NCI-H524 (cell line): Measurements from ENCODE around the gene ALAD.
A peak's percentile ranks its signal among the peaks of the same experiment; 100 is the strongest.
"Not testable (repeated sequence)": the region's sequence is repeated elsewhere in the genome, so short reads cannot be mapped to it uniquely, and the experiment has no call there.

Experiments used
- DNase-seq, 2 experiments: peaks; one replicate each; lab custom pipeline; 2025; lab: John Stamatoyannopoulos, UW

The ALAD gene

DNA sequence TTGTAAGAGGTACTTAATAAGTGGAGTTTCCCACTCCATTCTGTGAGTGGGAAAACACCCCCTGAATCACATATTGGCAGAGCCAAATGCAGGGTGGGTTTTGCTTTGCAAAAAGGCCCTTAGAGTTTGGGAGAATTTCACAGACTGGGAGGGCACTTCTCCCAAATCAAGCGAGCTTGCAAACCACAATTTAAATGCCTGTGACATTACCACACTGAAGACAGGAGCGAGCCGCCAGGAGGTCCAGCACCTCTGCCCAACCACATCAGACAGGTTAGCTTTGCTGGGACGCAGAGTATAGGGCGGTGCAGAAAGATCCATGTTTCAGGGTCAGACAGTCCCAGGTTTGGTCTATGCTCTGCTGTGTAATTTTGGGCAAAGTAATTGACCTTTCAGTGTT lies 2.3 kb downstream of the ALAD start:
- no peak for DNase-seq

DNA sequence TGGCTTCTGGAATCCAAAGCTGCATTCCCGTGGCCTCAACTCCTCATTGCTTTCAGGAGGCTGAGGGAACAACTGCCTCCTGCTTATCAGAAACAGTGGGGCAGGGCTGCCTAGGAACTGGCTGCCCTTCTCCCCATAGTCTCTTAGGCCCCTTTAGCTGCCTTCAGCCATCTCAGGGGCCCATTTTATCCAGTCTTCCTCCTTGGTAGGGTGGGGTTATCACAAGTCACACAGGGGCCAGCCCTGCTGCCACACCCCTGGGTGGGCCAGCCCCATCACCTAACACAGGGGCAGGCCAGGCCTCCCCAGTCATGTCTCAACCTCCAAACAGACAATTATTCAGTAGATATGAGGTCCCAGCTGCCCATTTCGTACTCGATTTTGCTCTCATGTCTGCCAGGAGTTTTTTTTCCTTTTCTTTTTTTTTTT lies 3.9 kb downstream of the ALAD start:
- DNase-seq: no peak

DNA sequence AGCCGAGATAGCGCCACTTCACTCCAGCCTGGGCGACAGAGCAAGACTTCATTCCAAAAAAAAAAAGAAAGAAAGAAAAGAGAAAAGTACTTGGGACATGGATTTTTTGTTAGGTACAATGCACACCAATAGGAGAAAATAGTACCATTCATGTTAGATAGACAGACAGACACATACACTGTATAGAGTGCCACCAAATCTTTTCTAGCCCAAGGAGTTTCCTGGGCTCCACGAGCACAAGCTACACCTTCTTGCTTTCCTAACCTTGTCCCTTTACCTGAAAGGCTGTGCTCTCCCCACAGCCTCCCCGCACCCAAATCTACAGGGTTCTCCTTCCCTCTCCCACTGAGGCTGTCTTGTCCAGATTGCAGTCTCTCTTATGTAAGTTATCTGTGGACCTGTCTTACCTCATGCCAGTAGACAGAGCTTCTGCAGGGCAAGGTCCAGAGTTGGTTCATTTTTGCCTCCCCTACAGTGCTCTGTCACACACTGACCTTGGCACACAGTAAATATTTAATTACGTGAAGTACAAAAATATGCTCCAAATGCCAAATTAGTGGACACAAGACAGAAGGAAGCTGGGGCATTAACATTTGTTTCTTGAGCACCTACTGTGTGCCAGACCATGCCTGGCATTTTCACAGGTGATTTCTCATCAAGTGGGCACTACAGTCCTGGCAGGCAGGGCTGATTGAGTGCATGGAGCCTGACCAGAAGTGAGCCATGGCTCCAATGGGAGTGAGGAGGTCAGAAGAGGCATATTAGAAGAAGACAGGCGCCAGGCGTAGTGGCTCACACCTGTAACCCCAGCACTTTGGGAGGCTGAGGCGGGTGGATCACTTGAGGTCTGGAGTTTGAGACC lies 5.9 kb downstream of the ALAD start:
- DNase-seq: no peak

DNA sequence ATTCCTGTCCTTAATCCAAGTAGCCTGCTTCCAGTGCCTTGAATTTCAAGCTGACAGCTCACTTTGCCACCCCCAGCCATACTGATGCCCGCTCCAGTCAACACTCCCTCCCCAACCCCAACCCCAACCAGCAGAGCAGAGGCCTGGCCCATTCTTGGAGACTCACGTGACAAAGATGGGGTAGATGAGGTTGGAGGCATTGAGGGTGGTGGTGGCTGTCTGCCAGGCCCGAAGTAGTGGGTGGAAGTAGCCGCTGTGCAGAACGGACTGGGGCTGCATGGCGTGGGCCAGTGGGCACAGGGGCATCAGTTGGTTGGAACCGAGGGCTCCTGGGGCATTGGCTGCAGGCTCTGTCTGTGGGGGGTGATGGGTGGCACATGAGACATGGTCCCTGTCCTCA lies 7.8 kb downstream of the ALAD start:
- DNase-seq: no peak

- DNase-seq: no peak
Measured at GRCh38 chr9:113391917-113392316, 9.2 kb downstream of the ALAD start.

DNA sequence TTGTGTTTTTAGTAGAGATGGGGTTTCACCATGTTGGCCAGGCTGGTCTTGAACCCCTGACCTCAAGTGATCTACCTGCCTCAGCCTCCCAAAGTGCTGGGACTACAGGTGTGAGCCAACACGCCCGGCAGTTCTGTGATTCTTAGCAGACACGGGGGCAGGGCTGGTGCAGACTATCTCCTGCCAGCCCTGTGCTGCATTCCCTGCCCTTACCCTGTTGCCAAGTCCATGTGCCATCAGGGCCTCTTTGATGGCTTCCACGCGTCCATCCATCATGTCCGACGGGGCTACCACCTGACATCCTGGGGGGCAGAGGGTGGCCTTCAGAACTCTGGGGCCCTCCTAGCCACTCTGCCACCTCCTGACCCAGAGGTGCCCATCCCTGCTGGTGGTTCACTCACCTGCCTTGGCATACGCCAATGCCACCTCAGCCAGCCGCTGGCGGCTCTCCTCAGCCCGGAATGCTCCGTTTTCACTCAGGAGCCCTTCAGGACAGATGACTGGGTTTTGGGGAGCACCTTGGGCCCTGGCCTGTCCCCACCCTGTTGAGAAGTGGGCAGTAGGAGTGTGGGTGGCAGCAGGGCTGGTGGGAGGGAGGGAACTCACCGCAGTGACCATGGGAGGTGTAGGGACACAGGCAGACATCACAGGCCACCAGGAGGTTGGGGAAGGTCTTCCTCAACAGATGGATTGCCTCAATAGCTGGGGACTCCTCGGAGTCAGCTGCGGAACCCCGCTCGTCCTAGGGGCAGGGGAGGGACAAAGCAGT lies 10.7 kb downstream of the ALAD start:
- DNase-seq: no peak

- DNase-seq: no peak
Measured at GRCh38 chr9:113389451-113389850, 11.6 kb downstream of the ALAD start.

DNA sequence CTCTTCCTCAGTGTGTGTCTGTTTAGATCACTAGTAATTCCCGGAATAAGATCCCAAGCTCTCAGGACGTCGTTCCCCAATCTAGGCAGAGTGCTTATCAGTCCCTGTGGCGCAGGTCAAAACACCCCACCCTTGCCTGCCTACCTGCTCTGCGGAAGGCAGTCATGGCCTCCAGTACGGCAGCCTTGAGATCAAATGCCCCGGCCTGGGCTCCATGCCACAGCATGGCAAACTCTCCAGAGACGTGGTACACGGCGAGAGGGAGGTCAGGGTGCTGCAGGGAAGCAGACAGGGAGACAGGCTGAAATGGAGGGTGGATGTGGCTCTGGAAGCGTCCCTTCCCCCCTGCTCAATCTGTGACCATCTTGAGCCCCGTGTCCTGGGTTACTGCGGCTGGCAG lies 12.3 kb downstream of the ALAD start:
- DNase-seq: no peak

DNA sequence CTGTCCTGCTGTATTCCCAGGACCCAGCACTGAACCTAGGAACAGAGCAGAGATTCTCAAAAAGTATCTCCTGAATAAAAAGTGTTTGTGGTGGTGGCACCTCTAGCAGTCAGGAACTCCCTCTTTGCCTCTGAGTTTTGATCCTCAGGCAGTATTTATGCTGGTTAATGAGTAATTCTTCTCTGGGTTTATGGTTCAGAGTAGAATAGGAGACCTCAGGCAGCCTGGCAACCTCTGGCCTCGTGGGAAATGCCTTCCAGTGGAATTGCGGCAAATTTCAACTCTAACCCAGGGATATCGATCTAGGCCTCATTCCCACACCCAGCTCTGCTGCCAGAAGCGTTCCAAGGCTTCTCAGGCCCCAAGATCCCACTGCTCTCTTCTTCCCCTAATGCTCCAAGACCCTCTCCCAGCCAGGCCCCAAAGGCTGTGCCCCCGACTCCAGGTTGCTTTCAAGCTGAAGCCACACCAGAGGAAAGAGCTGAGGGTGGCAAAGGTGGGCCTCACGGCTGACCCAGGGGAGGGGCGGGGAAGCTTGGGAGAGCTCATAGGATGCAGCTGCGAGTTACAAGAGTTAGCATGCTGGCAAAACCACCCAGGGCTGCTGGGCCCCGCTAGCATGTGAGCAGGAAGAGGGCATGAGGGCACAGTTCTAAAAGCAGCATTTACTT lies 13.4 kb downstream of the ALAD start:
- no peak for DNase-seq

DNA sequence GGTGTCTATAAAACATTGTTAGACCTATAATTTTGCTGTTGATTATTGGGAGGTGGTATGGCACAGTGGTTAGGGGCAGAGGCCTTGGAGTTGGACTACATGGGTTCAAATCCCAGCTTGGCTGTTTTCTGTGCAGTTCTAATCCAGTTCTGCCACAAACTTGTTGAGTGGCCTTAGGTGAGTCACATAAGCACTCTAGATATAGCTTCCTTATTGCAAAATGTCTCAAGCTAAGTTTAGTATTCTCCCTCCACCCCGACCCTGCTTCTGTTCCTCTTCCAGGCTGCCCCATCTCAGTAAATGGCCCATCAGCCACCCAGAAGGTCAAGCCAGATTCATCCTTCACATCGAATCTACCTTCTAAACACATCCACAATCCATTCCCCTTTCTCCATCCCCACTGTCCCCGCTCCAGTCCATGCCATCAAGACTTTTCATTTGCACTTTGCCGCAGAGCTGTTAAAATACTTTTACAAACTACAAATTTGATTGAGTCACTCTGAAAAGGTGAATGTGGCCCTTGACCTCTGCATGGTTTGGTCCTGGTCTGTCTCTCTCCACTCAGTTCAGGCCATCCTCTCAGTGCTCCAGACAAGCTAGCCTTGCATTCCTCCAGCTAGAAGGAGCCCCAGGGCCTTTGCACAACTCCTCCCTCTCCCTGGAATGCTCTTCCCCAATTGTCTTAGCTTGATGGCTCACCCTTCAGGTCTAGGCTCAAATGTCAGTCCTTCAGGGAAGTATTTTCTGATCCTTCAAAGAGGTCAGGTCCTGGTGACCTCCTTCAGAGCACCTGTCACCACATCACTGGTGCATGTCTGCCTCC lies 14.3 kb downstream of the ALAD start:
- DNase-seq: no peak

DNA sequence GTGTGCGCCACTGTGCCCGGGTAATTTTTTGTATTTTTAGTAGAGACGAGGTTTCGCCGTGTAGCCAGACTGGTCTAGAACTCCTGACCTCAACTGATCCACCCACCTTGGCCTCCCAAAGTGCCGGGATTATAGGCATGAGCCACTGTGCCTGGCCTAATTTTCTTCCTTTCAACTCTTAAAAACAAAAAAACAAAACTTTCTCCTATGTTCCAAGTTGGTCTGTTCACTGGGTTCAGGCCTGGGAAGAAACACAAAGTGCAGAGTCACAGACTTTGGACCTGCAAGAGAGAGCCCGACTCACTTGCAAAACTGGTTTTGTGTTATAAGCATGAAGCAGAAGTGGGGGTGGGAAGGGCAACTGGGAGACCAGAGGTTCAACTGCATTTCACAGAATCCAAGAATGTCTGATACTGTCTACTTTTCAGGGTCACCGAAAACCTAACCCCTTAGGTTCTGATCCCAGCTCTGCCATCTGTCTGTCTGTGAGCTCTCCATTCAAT lies 19.1 kb downstream of the ALAD start:
- no peak for DNase-seq

GRCh38 chr9:113381441-113381840 lies 19.6 kb downstream of the ALAD start:
- DNase-seq: not testable (repeated sequence)

DNA sequence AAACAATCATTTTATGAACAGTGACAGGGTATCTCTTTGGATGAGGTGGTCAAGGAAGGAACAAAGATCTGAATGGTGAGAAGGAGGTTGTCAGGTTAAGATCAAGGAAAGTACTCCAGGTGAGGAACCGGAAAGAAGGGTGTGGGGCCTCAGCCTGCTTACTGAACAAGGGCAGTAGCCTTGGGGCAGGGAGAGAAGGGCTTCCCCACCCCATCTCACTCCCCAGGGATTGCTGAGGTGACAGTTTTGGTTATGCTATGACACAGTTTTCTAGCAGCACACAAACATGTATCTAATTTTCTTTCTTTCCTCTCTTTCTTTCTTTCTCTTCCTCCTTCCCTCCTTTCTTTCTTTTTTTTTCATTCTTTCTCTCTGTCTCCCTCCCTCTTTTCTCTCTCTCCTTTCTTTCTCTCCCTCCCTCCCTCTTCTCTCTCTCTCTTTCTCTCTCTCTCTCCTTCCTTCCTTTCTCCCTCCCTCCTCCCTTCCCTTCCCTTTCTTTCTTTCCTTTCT lies 20.2 kb downstream of the ALAD start:
- no peak for DNase-seq

GRCh38 chr9:113379829-113380210 lies 21.3 kb downstream of the ALAD start:
- DNase-seq: not testable (repeated sequence)

DNA sequence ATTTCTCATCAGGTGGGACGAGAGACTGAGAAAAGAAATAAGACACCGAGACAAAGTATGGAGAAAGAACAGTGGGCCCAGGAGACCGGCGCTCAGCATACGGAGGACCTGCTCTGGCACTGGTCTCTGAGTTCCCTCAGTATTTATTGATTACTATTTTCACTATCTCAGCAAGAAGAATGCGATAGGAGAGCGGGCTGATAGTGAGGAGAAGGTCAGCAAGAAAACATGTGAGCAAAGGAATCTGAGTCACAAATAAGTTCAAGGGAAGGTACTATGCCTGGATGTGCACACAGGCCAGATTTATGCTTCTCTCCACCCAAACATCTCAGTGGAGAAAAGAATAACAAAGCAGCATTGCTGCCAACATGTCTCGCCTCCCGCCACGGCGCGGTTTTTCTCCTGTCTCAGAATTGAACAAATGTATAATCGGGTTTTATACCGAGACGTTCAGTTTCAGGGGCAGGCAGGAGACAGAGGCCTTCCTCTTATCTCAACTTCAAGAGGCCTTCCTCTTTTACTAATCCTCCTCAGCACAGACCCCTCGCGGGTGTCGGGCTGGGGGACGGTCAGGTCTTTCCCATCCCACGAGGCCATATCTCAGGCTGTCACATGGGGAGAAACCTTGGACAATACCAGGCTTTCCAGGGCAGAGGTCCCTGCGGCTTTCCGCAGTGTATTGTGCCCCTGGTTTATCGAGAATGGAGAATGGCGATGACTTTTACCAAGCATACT lies 21.8 kb downstream of the ALAD start:
- not testable (repeated sequence) for DNase-seq

DNA sequence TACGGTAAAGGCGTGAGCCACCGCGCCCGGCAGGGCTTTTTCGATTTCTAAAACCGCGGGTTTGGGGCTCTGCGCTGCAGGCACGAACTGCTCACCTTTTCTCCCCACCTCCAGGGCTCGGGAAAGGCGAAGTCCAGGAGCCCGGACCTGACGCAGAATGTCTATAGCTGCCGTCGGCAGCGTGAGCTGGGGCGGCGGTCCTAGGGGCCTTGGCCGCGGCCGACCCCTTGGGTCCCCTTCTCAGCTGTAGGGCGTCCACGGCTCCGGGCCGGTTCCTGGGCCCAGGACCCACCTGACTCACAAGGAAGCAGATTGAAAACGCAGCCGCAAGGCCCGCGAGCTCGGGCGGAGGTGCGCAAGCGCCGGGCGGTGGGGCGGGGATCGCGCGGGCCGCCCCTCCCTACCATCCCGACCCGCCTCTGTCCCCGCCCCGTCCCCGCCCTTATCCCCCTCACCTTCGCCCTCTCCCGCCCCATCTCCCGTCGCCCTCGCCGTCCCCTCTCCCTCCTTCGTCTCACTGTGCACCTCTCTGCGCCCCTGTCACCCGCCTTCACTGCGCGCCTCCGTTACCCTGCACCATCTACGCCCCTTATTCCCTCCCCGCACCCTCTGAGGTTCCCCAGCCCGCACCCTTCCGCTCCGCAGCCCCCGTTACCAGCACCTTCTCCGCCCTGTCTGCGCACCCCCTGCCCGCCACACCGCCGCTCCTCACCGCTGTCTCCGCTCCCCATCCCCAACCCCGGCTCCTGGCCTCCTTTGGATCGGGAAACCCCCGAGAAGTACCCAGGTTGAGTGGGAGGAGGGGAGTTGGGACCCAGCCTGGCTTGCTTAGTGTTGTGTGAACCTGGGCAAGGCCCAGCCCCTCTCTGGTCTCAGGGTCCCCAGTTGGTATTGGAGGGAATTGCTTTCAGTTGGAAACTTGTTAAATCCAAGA lies 24.2 kb downstream of the ALAD start, which contains the start of gene HDHD3:
Gene HDHD3, minus strand, starts transcription at position 353 of the 934 bp plus-strand sequence. CDS start 2,632 bp downstream, outside the sequence.
- DNase-seq: peak; percentile 70 to 85

DNA sequence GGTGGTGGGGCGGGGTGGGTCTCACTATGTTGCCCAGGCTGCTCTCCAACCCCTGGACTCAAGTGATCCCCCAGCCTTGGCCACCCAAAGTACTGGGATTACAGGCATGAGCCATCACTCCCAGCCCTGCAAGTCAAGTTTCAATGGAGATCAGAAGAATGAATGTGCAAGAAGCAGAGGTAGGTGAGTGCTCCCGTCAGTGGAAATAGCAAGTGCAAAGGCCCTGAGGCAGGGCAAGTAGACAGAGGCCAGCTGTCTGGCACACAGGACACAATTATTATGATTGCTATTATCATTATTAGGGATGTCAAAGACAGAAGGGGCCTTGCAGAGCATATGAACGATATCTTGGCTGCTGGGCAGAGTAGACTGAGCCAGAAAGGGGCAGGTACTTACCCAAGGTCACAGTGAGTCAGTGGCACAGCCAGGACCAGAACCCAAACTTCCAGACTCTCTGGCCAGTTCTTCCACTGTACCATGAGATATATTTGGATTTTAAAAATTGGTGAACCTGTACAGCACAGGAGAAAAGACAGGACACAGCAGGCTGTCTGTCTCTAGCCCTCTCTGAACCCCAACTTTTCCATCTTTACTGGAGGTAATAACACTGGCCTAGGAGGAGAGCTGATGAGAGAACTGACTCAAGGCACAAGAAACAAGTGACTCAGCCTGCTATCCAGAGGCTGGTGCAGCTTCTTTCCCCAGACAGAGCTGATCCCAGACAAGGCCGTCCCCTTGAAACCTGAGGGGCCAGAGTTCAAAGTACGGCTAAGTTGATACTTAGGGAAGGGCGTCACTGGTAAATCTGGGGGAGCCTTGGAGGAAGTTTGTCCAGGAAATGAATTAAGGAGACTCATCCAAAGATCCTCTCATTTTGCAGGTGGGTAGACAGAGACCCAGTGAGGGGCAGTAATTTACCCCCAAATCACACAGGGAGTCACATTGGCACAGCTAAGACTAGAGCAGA lies 25.7 kb downstream of the ALAD start:
- DNase-seq: no peak
